ENCODE measurements around the gene TAF4. TPM values are rescaled to one million over a fixed set of nuclear protein-coding genes. Genes with fewer than 3 reads are reported as not detected.
A peak's percentile ranks its signal among the peaks of the same experiment; 100 is the strongest.
"Not testable (repeated sequence)": the region's sequence is repeated elsewhere in the genome, so short reads cannot be mapped to it uniquely, and the experiment has no call there.

Gene TAF4
- total RNA-seq, 1 donor from 2014 or later, result 17.6 TPM

DNA sequence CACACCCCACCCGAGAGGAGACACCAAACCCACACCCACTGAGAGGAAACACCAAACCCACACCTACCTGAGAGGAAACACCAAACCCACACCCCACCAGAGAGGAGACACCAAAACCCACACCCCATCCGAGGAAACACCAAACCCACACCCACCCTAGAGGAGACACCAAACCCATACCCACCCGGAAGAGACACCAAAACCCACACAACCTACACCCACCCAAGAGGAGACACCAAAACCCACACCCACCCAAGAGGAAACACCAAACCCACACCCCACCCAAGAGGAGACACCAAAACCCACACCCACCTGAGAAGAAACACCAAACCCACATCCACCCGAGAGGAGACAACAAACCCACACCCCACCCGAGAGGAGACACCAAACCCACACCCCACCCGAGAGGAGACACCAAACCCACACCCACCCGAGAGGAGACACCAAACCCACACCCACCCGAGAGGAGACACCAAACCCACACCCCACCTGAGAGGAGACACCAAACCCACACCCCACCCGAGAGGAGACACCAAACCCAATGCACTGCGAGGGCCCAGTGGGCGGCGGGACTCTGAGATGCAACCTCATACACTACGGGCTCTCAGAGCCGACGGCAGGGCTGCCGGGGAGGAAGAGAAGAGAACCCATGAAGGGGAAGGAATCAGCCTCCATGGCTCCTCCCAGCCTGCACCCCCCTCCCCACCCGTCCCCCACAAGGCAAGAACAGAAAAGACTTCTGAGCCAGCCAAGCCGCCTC is 83.3 kb downstream of the TAF4 start:
- Histone ChIP-seq H3K4me3 (no peak overlapping the region), H3K4me1 (no peaks in the 10 kb centered on the region), H3K27me3 (ENCODE audit: low read depth) (no peaks in the 10 kb centered on the region), H3K9me3 (no peaks in the 10 kb centered on the region), H3K27ac (no peak overlapping the region), H3K36me3 (peaks cover 38% of the 10 kb centered on the region)
- intact Hi-C loops (cut with DNase I), result no loop called here
- TF ChIP-seq CTCF (IDR thresholded peaks at IDR 0.05), result no peak
- DNase-seq (no peak), ATAC-seq (no peak)

- DNase-seq; H3K9me3 ChIP-seq; H3K27ac ChIP-seq; H3K27me3 ChIP-seq (ENCODE audit: low read depth); H3K4me1 ChIP-seq; H3K4me3 ChIP-seq; intact Hi-C loops (cut with DNase I); ATAC-seq: not testable (repeated sequence)
- peaks cover 31% of the 10 kb centered on the region for H3K36me3 ChIP-seq
These were observed 84.0 kb downstream of the TAF4 start for GRCh38 chr20:61981691-61982090.

GRCh38 chr20:61980647-61981583 is 84.8 kb downstream of the TAF4 start:
- intact Hi-C loops (cut with DNase I), result no loop called here
- no peak for DNase-seq
- peaks cover 35% of the 10 kb centered on the region for H3K36me3 ChIP-seq

DNA sequence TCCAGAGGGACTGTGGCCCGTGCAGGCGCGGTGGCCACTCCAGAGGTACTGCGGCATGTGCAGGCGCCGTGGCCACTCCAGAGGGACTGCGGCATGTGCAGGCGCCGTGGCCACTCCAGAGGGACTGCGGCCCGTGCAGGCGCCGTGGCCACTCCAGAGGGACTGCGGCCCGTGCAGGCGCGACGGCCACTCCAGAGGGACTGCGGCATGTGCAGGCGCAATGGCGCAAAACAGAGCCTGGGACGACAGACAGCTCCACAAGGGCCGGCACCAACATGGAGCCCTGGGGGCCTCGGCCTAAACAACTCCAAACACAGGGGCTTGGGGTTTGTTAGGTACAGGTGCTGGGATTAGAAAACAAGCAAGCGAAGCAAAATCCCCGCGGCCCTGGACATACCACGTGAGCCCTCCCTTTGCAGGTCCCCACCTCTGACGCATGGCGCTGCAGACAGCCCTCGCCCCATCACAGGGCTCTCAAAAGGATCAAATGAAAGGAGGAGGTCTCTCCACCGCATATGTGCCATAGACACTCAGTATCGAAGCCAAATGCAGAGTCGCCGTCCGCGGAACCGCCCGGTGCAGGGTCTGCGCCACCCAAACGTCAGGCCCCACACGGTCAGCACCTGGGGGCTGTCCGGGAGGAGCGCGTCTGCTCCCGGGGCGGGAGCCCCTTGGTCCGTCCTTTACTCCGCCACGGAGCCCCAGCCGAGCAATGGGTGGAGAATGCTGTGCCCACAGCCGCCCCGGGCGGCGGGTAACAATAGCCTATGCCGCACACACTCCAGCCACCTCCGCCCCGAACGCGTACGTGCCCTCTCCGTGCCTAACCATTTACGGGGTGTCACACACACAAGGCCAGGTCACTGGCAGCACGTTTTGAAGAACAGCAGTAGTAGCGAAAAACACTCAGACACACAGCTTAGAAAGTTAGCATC is 85.7 kb downstream of the TAF4 start:
- Histone ChIP-seq H3K27ac (no peak overlapping the region), H3K9me3 (no peaks in the 10 kb centered on the region), H3K36me3 (peaks cover 44% of the 10 kb centered on the region), H3K27me3 (ENCODE audit: low read depth) (no peaks in the 10 kb centered on the region), H3K4me3 (no peak overlapping the region), H3K4me1 (no peaks in the 10 kb centered on the region)
- ATAC-seq (peak in 1 of 2 donors; percentile 29), DNase-seq (no peak)
- TF ChIP-seq CTCF (IDR thresholded peaks at IDR 0.05), result no peak
- intact Hi-C loops (cut with DNase I), result no loop called here

More at GRCh38 chr20:61980647-61981583, 84.8 kb downstream of the TAF4 start:
- Histone ChIP-seq H3K4me1 (no peaks in the 10 kb centered on the region), H3K4me3 (no peak overlapping the region), H3K27ac (no peak overlapping the region), H3K9me3 (no peaks in the 10 kb centered on the region), H3K27me3 (ENCODE audit: low read depth) (no peaks in the 10 kb centered on the region)
- peak; percentile 68 to 70 for ATAC-seq
- peak; percentile 41 for TF ChIP-seq CTCF (IDR thresholded peaks at IDR 0.05)

GRCh38 chr20:61979090-61979489 is 86.6 kb downstream of the TAF4 start:
- Histone ChIP-seq H3K36me3 (peaks cover 47% of the 10 kb centered on the region), H3K4me3 (no peak overlapping the region), H3K27me3 (ENCODE audit: low read depth) (no peaks in the 10 kb centered on the region), H3K9me3 (no peaks in the 10 kb centered on the region), H3K4me1 (no peaks in the 10 kb centered on the region), H3K27ac (no peak overlapping the region)
- no peak for TF ChIP-seq CTCF (IDR thresholded peaks at IDR 0.05)
- intact Hi-C loops (cut with DNase I), result no loop called here
- ATAC-seq (no peak), DNase-seq (no peak)

All from lower lobe of right lung (tissue), 2 donors.